T follicular helper cell (primary cell): ENCODE measurements around the gene STIP1.
"Not testable (repeated sequence)": the region's sequence is repeated elsewhere in the genome, so short reads cannot be mapped to it uniquely, and the experiment has no call there.

Source experiments
- DNase-seq: peaks from one replicate; pipeline ENCODE4 v3.0.0-alpha.2; 2020; ENCODE audit warnings: low read depth

STIP1 gene

GRCh38 chr11:64237484-64237951 is 51.5 kb downstream of the STIP1 start:
- DNase-seq: no peak

- DNase-seq: no peak
These were observed 52.1 kb downstream of the STIP1 start for GRCh38 chr11:64238076-64238475.

DNA sequence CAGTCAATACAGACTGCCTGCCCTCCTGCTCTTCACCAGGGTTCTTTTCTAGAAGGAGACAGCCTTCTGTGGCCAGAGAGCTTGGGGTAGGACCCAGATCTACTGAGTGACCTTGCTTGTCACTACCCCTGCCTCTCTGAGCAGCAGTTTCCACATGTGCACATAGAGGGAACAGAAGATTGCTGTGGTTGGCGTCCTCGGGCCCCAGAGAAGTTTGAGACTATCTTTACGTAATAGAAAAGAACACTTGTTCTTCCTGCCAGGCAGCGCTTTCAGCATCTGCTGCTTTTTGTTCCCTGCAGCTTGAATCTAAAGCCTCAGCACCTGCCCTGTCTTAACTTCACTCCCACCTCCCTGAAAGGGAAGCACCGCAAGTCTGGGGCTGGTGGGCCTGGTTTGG is 53.0 kb downstream of the STIP1 start:
- no peak for DNase-seq

DNA sequence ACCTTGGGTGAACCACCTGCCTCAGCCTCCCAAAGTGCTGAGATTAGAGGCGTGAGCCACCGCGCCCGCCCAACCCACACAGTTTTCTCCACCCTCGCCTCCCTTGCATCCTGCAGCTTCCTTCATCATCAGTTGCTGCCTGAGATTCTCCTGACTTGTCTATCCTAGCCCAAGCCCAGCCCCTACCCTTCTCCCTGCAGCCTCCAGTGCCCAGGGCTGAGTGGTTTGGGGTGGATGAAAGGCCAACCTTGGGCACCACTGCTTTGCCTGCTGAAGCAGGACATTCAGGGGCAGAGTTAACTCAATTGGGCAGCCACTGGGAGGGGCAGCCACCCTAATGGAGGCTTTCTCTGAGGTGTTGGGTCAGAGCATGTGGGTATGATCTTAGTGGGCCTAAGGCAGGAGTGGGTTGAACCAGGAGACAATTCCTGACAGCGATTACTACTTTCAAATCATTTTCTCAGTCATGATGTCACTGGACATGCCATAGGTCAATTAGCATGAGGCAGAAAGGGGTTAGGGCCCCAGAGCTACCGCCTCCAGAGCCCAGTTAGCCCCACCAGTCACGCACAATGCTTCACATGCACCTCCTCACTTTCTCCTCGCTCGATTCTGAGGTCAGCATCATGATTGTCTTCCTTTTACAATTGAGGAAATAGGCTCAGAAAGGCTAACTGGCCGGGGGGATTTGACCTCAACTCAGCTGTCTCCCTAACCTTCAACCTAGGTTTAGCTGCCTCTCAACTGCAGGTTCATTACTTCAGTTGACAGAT is 53.9 kb downstream of the STIP1 start:
- no peak for DNase-seq

- peak; percentile 97 for DNase-seq
These were observed 54.7 kb downstream of the STIP1 start, which contains the start of gene FKBP2 for GRCh38 chr11:64240435-64241240. Gene FKBP2 (plus strand): TSS chr11:64241095. CDS start chr11:64242388, 1,293 bp downstream.

DNA sequence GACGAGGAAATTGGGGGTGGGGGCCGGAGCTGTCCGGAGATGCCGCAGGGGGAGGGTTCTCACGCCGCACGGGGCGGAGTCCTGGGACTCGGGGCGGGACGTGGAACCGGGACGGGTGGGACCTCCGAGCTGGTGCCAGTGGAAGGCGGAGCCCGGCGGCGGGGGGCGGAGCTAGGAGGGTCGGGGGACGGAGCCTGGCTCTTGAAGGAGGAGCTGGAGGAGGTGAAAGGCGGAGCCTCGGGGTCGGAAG is 55.2 kb downstream of the STIP1 start:
- DNase-seq: peak; percentile 100

GRCh38 chr11:64241491-64242374 is 55.8 kb downstream of the STIP1 start:
- no peak for DNase-seq

DNA sequence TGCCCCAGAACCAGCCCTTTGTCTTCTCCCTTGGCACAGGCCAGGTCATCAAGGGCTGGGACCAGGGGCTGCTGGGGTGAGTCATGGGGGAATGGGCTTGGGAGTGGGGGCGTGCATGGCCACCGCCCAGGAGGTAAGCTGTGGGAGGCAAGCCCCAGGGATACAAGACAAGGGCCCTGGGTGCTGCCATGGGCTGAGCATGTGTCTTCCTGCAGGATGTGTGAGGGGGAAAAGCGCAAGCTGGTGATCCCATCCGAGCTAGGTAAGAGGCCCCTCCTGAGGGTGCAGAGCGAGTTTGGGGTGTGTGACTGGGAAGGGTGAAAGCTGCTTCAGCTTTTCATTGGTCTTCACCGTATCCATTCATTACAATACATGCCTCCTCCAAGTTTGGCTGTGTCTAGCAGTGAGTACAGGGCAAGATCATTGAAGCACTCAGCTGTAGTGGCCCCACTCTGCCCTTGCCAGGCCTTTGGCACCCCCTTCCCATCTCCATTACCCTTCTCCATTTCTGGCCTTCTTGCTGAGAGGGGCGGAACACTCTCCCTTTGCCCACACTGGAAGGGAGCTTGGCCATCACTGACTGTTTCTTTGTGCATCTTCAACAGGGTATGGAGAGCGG is 57.4 kb downstream of the STIP1 start:
- no peak for DNase-seq

DNA sequence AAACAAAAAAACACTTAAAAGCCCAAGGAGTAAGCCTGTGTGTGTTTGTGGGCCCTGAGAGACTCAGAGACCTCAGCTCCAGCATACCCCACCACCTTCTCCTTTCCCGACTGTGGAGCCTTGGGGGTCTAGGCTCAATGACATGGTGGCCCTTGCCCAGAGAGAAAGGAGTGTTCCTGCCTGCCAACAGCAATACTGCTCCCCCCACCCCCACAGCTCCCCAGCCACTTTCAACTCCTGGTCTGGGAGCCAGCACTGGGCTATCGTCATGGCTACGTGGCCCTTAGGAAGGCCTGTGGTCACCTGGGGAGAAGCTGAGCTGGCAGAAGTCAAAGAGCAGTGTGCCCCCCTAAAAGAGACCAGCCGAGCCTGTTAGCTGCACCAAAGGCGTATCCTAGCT is 58.1 kb downstream of the STIP1 start:
- DNase-seq: no peak

DNA sequence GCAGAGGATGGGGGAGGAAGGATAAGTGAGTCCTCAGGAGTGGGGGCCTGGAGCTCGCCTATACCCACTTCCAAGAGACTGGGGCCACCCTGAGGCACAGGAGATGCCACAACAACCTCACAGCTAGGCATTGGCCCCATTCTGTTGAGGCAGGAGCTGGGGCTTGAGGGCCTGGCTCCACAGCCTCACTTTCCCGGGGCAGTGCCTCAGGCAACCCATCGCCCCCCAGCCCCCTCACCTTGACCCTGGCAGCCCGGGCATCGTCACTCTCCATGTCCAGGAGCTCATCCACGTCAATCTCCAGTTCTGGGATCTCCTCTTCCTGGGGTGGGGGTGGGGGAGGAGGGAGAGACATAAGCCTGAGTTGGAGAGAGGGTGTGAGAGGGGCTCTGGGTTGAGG is 59.0 kb downstream of the STIP1 start:
- no peak for DNase-seq

GRCh38 chr11:64245401-64245796 is 59.4 kb downstream of the STIP1 start:
- no peak for DNase-seq

DNA sequence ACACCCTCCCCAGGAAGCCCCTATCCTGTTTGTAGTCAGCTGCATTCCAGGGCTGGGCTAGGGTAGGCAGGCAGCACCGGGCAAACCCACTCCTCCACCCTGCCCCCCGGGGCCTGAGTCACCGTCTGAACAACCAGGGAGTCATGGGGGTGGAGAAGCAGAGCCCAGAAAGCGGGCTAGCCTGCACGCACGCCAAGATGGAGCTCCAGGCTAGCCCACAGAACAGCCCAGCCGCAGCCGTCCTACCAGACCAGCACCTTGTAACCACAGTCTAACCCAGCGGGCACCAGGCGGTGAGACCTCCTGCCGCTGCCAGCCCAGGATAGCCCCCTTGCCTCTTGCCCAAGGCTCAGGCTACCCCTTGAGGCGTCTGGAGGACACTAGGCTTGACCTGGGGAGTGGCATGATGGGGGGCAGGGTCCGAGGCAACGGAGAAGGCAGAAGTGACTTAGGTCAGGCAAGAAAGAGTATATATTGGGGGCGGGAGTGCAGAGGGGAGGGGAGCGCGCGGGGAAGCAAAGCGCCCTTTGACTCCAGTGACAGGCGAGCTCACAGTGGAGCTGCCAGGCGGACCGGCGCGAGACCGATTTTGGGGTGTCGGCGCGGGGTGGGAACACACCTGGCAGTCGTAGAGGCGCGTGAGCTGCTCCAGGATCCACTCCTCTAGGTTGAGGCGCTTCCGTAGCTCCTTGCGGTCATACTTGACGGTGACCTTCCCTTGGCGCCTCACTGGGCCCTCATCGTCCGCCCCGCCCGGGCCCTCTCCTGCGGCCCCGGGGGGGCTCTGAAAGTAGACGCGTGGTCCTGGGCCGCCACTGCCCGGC is 60.0 kb downstream of the STIP1 start:
- DNase-seq: peak; percentile 49

DNA sequence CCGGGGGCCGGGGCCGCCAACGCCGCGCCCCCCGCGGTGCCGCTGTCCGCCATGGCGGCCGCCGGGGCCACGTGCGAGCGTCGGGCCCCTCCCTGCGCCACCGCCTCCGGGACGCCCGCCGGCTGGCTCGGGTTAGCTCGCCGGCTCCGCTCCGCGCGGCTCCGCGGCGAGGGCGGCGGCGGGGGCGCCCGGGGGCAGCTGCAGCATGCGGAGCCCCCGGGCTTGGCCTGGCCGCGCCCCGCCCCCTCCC is 60.6 kb downstream of the STIP1 start:
- not testable (repeated sequence) for DNase-seq

- DNase-seq: peak; percentile 67
These were observed 61.1 kb downstream of the STIP1 start, which contains the start of gene PPP1R14B for GRCh38 chr11:64246871-64247728. Gene PPP1R14B (minus strand): TSS chr11:64246943. CDS start chr11:64246673, 270 bp downstream.

- DNase-seq: no peak
These were observed 62.0 kb downstream of the STIP1 start for GRCh38 chr11:64247729-64248531.

DNA sequence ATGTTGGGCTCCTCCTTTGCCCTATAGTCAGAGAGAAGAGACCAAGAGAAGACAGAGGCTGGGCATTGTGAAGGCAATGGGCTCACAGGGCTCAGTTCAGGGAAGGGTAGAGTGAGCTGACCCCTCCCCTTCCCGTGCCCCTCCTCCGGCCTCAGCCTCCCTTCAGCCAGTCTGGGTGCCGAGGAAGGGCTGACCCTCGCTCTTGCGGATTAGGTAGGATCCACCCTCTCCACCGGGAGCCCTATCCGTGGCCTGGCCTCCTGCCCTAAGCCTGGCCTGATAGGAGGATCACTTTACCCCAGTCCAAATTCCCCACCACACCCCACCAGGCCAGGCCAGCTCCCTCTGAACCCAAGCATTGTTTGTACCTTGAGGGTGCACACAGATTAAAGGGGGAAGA is 62.6 kb downstream of the STIP1 start:
- DNase-seq: no peak

- no peak for DNase-seq
These were observed 63.1 kb downstream of the STIP1 start for GRCh38 chr11:64249038-64249437.

GRCh38 chr11:64249563-64250414 is 63.8 kb downstream of the STIP1 start:
- DNase-seq: no peak
